ENCODE results near the gene METTL17.
A peak's percentile ranks its signal among the peaks of the same experiment; 100 is the strongest.

METTL17 gene

DNA sequence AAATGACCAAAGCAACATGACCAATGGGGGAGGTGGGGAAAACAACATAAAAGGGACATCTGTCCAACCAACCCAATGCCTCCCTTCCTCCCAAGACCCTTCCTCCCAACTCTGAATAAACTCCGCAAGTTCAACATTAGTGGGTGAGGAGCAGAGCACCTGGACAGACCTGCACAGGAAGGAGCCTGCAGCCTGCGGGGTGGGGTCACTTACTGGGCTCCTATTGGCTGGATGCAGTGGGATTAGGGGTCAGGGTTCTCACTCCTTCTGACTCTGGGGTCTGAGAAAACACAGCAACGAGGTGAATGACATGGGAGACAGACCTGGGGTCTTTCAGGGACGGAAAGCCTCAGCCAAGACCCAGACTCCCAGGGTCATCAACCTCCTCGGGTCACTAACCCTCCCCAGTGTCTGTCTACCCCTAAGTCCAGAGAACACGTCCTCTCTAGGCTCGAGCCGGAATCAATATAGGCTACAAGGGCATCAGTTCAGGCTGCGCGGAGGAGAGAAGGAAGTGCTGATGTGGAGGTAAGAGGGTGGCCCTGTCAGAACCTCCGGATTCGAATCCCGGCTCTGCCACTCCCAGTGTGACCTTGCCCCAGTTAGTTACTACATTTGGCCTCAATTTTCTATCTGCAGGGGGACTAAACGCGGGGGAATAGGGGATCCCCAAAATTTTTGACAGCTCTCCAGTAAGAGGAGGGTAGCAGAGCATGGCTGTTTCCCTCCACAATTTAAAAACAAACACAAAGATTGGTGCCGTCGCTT lies 34.2 kb downstream of the METTL17 start:
- Histone ChIP-seq H3K4me3 (peak overlapping the region; percentile 68), H3K4me1 (peaks cover 5% of the 10 kb centered on the region), H3K36me3 (replicated peaks) (no peaks in the 10 kb centered on the region; the same call in 1 of the 2 replicates), H3K27me3 (ENCODE audit: low read depth) (no peaks in the 10 kb centered on the region), H3K9me3 (no peaks in the 10 kb centered on the region)
- DNase-seq (ENCODE audit: low spot score in 2 of 2): peak in 1 of 2 experiments; percentile 20
- in situ Hi-C loops (cut with MboI; ENCODE audit: low sequenced_read_pairs): loop anchor here (5.0 kb wide), 1 partner anchor 78 kb away; the partner anchor contains the start of gene TMEM253

DNA sequence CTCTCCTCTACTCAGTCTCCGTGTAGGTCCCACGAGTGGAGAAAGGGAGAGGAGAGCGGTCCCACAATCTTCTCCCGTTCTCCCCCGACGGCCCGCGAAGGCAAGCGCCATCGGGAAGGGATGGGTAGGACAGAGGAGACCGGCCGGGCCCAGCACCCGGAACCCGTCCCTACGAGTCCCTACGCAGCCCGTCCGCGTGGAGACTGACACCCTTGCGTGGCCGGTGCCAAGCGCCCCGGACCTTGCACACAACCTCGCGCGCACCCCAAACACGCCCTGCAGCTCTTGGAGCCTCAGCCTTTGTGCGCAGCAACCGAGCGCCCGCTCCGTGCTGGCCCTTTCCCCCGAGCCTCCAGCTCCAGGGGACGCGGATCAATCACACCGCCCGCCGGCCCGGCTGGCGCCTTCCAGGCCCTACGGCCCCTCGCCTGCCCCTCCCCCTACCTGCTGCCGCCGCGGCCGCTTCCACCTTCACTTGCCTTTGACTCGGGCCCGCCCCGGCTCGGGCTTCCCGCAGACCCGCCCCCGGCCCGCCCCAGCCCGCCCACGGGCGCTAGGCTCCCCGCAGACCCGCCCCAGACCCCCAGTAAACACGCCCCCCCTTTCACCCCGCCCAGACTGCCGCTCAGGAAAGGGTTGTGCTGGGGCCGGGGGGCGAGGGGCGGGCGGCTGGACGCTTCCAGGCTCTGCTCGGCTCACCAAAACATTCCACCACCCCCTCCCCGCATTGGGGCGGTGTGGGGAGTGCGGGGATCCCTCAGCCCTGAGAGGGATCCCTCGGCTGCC lies 35.0 kb downstream of the METTL17 start, which contains the start of gene NDRG2:
Gene NDRG2, minus strand, starts transcription at position 477 of the 786 bp plus-strand sequence. CDS start 1,746 bp downstream, outside the sequence.
- no peaks in the 10 kb centered on the region for H3K27me3 ChIP-seq (ENCODE audit: low read depth)

DNA sequence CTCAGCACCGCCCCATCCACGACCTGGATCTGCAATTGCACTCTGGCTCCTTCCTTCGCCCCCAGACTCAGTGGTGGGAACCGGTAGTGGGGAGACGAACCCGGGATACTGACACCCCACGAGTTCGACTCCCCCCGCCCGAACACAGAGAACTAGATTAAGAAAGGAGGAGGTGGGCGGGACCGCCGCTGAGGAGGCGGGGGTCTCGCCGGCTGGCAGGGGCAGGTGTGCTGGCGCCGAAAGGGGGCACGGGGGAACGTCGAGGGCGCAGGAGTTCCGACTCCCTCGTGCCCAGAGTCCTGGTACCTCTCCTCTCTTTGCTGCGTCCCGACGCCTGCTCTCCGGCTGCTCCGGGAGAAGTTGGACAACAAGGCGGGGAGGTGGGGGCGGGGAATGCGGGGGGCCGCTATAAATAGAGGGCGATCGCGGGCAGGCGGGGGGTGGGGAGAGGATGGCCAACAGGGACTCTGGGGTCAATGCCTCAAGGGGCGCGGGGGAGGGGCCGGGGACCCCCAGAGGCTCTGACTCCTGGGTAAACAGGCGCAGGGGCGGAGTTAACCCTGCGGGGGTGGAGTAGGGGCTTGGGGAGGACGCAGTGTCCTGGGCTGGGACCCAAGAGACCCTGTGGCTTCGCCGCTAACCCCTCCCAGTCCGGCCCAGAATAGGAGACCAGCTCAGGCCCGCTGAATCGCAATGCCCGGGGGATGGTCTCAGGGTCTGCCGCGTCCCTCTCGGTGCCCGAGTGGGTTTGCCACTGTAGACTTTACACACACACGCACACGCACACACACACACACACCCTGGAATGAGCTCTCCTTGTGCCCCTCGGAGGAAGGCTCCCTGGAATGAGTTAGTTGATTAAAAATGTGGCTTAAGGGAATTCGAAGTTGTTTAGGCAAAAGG lies 35.8 kb downstream of the METTL17 start:
- Histone ChIP-seq H3K4me3 (peak overlapping the region; percentile 68), H3K36me3 (replicated peaks) (no peaks in the 10 kb centered on the region; the same call in 1 of the 2 replicates), H3K9me3 (no peaks in the 10 kb centered on the region), H3K27me3 (ENCODE audit: low read depth) (no peaks in the 10 kb centered on the region), H3K4me1 (peaks cover 5% of the 10 kb centered on the region)
- in situ Hi-C loops (cut with MboI; ENCODE audit: low sequenced_read_pairs): no loop called here
- no peak for DNase-seq (ENCODE audit: low spot score in 2 of 2)

More for the DNA sequence above, 35.0 kb downstream of the METTL17 start, which contains the start of gene NDRG2:
- DNase-seq (ENCODE audit: low spot score in 2 of 2): peak; percentile 75 to 94
- no peaks in the 10 kb centered on the region; the same call in 1 of the 2 replicates for H3K36me3 ChIP-seq (replicated peaks)
- no peaks in the 10 kb centered on the region for H3K9me3 ChIP-seq
- peaks cover 5% of the 10 kb centered on the region for H3K4me1 ChIP-seq
- in situ Hi-C loops (cut with MboI; ENCODE audit: low sequenced_read_pairs): loop anchor here (5.0 kb wide), 1 partner anchor 78 kb away; the partner anchor contains the start of gene TMEM253
- peak within 1 kb of the TSS; percentile 68 for H3K4me3 ChIP-seq

DNA sequence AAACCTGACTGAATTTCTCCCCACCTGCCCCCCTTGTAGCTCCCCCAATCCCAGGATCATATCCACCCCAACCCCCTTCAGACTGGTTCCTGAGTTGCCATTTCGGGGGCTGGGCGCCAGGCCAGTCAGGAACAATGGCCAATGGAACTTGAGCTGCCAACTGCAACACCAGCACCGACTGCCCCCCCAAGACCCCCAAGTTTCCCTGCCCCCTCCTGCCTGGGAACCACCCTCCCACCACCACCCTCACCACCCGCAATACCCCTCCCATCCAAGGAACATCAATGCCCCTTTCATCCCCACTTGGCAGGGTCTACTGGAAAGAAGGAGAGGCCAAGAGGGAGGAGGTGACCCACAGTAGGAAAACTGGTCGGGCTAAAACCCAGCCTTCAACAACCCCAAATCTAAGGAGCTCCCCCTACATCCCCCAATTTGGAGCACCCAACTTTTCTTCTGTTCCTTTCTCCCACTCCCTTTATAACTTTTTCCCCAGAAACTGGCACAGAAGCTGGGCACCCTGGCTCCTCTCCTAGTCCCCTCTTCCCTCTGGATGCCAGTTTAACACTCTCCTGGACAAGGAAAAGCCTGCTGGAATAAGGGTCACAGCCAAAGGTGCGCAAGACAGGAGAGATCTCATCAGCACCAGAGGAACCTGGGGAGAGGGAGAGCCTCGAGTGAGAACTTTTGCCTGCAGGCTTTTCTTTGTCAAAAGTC lies 36.7 kb downstream of the METTL17 start:
- no peaks in the 10 kb centered on the region for H3K27me3 ChIP-seq (ENCODE audit: low read depth)
- no peak overlapping the region for H3K4me3 ChIP-seq
- H3K9me3 ChIP-seq: no peaks in the 10 kb centered on the region
- H3K4me1 ChIP-seq: peaks cover 5% of the 10 kb centered on the region
- H3K36me3 ChIP-seq (replicated peaks): no peaks in the 10 kb centered on the region; the same call in 1 of the 2 replicates
- in situ Hi-C loops (cut with MboI; ENCODE audit: low sequenced_read_pairs): no loop called here
- DNase-seq (ENCODE audit: low spot score in 2 of 2): no peak

DNA sequence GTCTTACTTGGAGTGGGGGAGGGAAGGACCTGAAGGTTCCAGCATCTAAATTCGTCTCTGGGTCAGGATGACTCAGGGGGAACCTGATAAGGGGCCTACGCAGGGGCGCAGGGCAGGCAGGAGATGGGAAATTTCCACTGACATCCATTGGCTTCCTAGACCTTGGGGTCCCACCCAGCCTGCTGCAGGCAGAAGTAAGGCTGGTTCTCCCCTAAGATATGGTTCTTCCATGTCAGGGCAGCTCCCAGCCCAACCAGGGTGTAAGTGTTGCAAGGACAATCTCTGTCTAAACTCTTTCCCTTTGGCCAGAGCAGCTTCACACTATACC lies 37.2 kb downstream of the METTL17 start:
- H3K9me3 ChIP-seq: no peaks in the 10 kb centered on the region
- no peaks in the 10 kb centered on the region for H3K36me3 ChIP-seq (replicated peaks)
- in situ Hi-C loops (cut with MboI; ENCODE audit: low sequenced_read_pairs): no loop called here
- DNase-seq (ENCODE audit: low spot score in 2 of 2): no peak
- H3K27me3 ChIP-seq (ENCODE audit: low read depth): no peaks in the 10 kb centered on the region
- peaks cover 5% of the 10 kb centered on the region for H3K4me1 ChIP-seq
- H3K4me3 ChIP-seq: no peak overlapping the region

DNA sequence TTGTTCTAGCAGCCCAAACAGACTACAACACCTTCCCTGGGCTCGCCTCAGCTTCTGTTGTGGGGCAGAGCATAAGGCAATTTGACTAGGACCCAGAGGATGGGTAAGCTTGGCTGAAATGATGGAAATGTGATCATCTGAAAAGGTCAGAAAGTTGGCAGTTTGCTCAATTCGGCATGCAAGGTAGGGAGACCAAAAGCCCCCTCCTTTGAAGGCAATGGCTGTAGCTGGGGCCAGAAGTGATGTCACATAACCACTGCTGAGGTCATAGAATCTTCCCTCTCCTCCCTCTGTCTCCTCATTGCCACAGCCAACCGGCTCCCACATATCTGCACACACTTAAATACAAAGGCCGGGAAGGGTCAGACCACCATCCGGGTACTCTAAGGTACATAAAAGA lies 40.1 kb downstream of the METTL17 start, which contains the start of gene TPPP2:
Gene TPPP2, plus strand, starts transcription at position 301 of the 400 bp plus-strand sequence. CDS start 365 bp downstream, outside the sequence.
- H3K4me3 ChIP-seq: no peak within 1 kb of the TSS
- no peaks in the 10 kb centered on the region for H3K4me1 ChIP-seq
- H3K36me3 ChIP-seq (replicated peaks): no peaks in the 10 kb centered on the region
- in situ Hi-C loops (cut with MboI; ENCODE audit: low sequenced_read_pairs): no loop called here
- no peak for DNase-seq (ENCODE audit: low spot score in 2 of 2)
- no peaks in the 10 kb centered on the region for H3K9me3 ChIP-seq
- H3K27me3 ChIP-seq (ENCODE audit: low read depth): no peaks in the 10 kb centered on the region

DNA sequence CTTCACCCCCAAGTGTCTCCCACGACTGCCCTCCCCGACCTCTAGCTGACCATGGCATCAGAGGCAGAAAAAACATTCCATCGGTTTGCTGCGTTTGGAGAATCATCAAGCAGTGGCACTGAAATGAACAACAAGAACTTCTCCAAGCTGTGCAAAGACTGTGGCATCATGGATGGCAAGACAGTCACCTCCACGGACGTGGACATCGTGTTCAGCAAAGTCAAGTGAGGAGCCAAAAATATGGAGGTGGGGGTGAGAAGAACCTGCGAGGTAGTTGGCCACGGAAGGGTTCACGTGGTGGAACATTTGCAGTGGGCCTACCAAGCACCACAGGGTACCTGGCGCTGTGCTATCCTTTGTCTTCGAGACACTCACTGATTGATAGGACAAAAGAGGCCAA lies 40.8 kb downstream of the METTL17 start:
- no peaks in the 10 kb centered on the region for H3K9me3 ChIP-seq
- no peaks in the 10 kb centered on the region for H3K27me3 ChIP-seq (ENCODE audit: low read depth)
- H3K4me1 ChIP-seq: no peaks in the 10 kb centered on the region
- DNase-seq (ENCODE audit: low spot score in 2 of 2): no peak
- no peak overlapping the region for H3K4me3 ChIP-seq
- no peaks in the 10 kb centered on the region for H3K36me3 ChIP-seq (replicated peaks)
- in situ Hi-C loops (cut with MboI; ENCODE audit: low sequenced_read_pairs): no loop called here

DNA sequence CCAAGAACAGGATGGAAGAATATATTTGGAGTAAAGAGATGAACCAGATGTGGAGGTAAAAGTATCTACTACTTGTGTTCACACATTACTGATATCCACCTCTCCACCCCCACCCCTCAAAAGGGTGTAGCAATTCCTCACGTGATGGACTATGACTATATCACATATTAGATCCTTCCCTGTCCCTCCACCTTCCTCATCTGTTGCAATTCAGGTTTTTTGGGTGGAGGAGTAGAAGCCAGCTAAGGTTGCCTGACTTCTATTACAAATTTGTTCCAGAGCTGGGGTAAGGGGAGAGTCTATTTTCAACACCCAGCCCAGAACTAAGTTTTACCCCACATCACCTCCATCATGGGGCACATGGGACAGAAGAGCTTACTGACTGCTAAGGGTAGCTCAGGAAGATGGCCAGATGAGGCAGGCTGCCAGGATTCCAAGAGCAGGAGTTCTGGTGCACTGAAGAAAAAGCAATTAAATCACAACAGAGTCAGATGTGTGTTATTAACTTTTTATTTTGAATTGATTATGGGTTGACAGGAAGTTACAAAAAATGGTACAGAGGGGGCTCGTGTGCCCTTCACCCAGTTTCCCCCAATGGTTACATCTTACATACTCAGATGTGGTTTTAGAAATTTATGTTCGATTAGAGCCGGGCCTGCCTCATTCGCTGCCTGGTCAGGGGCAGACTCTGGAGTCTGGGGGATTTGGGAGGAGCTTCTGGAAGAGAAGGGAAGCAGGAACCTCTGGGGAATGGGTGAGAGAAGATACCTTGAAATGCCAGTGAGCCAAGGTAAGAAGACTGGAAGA lies 42.7 kb downstream of the METTL17 start:
- no peak for DNase-seq (ENCODE audit: low spot score in 2 of 2)
- in situ Hi-C loops (cut with MboI; ENCODE audit: low sequenced_read_pairs): no loop called here

DNA sequence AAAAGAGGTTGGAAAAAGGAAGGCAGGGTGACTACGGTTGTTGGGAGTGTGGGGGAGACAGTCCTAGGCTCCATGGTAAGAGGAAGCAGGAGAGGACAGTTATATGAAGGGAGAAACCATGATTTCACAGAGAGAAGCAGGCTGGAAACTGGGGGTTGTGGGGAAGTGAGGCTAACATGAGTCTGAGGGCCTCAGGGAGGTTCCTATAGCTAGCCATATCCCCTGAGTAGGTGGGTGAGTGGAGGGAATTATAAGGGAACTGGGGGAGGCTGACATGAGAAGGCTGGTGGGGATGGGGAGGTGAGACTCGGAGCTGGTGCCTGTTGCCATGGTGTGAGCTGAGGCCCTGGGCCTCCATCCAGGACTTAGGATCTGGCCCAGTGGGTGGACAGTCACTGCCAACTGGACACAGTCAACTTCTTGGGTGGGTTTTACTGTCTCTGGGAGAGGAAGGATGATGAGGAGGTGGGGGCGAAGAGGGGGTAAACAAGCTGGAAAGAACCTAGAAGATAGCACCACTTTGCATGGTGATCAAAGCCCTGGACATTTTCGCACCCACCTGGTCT lies 43.4 kb downstream of the METTL17 start:
- Histone ChIP-seq H3K36me3 (replicated peaks) (no peaks in the 10 kb centered on the region), H3K4me1 (no peaks in the 10 kb centered on the region), H3K9me3 (no peaks in the 10 kb centered on the region), H3K27me3 (ENCODE audit: low read depth) (no peaks in the 10 kb centered on the region; the same call in none of the 2 replicates), H3K4me3 (no peak overlapping the region)
- in situ Hi-C loops (cut with MboI; ENCODE audit: low sequenced_read_pairs): no loop called here
- no peak for DNase-seq (ENCODE audit: low spot score in 2 of 2)

More for the DNA sequence above, 42.7 kb downstream of the METTL17 start:
- H3K9me3 ChIP-seq: no peaks in the 10 kb centered on the region
- no peaks in the 10 kb centered on the region for H3K27me3 ChIP-seq (ENCODE audit: low read depth)
- no peak overlapping the region for H3K4me3 ChIP-seq
- H3K4me1 ChIP-seq: no peaks in the 10 kb centered on the region
- no peaks in the 10 kb centered on the region for H3K36me3 ChIP-seq (replicated peaks)

DNA sequence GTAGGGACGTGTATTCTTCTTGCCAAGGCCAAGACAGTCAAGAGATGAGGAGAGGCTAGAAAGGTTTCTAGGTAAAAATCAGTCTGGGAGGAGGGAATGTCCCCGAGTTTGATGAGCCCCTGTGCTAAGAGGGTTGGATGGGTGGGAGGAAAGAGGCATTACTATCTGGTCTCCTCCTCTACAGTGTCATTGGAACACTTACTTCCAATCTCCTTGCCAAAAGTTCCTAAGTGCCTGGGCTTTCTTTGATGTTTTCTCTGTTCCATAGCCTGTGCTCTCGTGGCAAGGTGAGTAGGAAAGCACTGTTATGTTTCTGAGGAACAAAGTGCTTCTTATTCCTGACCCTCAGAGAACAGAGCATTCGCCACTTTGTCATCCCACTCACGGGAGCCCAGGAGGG lies 44.9 kb downstream of the METTL17 start, which contains the start of gene RNASE13:
Gene RNASE13, minus strand, starts transcription at position 101 of the 400 bp plus-strand sequence. CDS start 519 bp downstream, outside the sequence.
- no peaks in the 10 kb centered on the region for H3K4me1 ChIP-seq
- no peaks in the 10 kb centered on the region for H3K9me3 ChIP-seq
- H3K36me3 ChIP-seq (replicated peaks): no peaks in the 10 kb centered on the region
- no peak for DNase-seq (ENCODE audit: low spot score in 2 of 2)
- no peak within 1 kb of the TSS for H3K4me3 ChIP-seq
- in situ Hi-C loops (cut with MboI; ENCODE audit: low sequenced_read_pairs): no loop called here
- no peaks in the 10 kb centered on the region; the same call in none of the 2 replicates for H3K27me3 ChIP-seq (ENCODE audit: low read depth)

DNA sequence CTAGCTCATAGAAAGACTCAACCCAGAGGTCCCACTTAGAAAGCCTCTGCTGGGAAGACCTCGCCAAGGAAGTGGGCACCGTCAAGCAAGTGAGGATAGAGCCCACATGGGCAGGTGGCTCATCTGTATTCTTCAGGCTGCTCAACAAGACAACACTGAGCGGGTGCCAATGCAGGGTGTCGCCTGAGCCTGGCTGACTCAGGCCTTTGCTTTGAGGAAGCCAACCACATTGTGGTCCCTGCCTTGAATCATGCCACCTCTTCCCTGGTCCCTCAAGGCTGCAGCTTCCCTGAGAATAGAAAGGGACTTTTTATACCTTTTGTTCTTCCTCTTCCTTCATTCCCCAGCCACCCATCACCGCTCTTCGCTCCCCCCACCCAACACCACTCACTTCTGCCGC lies 47.0 kb downstream of the METTL17 start:
- H3K4me1 ChIP-seq: no peaks in the 10 kb centered on the region
- no peaks in the 10 kb centered on the region for H3K36me3 ChIP-seq (replicated peaks)
- in situ Hi-C loops (cut with MboI; ENCODE audit: low sequenced_read_pairs): no loop called here
- no peak for DNase-seq (ENCODE audit: low spot score in 2 of 2)
- no peaks in the 10 kb centered on the region; the same call in none of the 2 replicates for H3K27me3 ChIP-seq (ENCODE audit: low read depth)
- H3K9me3 ChIP-seq: no peaks in the 10 kb centered on the region
- H3K4me3 ChIP-seq: no peak overlapping the region

DNA sequence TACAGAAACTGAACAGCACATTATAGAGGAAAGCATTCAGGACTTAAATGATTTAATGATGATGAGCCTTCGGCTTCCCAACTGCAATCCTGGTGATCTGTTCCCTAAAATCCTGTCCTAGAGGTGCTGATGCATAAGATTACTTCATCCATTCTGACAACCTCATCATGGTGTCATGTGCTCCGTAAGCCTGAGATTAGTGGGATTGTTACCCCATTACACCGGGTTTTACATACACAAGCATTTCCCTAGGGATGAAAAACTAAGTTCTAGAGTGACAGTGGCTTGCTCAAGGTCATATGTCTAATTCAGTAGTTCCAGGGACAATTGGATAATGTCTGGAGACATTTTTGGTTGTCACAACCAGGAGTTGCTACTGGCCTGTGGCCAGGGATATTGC lies 47.4 kb downstream of the METTL17 start:
- in situ Hi-C loops (cut with MboI; ENCODE audit: low sequenced_read_pairs): no loop called here
- H3K4me3 ChIP-seq: no peak overlapping the region
- H3K36me3 ChIP-seq (replicated peaks): no peaks in the 10 kb centered on the region
- no peak for DNase-seq (ENCODE audit: low spot score in 2 of 2)
- H3K9me3 ChIP-seq: no peaks in the 10 kb centered on the region
- H3K27me3 ChIP-seq (ENCODE audit: low read depth): no peaks in the 10 kb centered on the region; the same call in none of the 2 replicates
- H3K4me1 ChIP-seq: no peaks in the 10 kb centered on the region

Data from HAP-1 (cell line).